Lower lobe of right lung (tissue), 2 donors: ENCODE data around the gene CD19. TPM values are rescaled to one million over a fixed set of nuclear protein-coding genes. Genes with fewer than 3 reads are reported as not detected.
"Not testable (repeated sequence)": the region's sequence is repeated elsewhere in the genome, so short reads cannot be mapped to it uniquely, and the experiment has no call there.

Experiments used
- ATAC-seq, 2 donors: fragments of 200-7000 bp; cut with Tn5 transposase; one replicate each; pipeline ENCODE4 v1.9.1; 2020 to 2022; ENCODE audit warnings: mild to moderate bottlenecking in 2 of 2, moderate library complexity in 2 of 2
- DNase-seq: peaks from one replicate; pipeline ENCODE4 v3.0.0-alpha.2; 2020
- H3K27ac ChIP-seq: fragments of 200-600 bp; one replicate; pipeline ENCODE4 v1.8.0; 2022
- H3K27me3 ChIP-seq: fragments of 200-600 bp; one replicate; pipeline ENCODE4 v1.8.0; 2022; ENCODE audit warnings: low read depth
- H3K36me3 ChIP-seq: fragments of 200-600 bp; one replicate; pipeline ENCODE4 v1.8.0; 2022; ENCODE audit warnings: mild to moderate bottlenecking
- H3K4me1 ChIP-seq: fragments of 200-600 bp; one replicate; pipeline ENCODE4 v1.8.0; 2022
- H3K4me3 ChIP-seq: fragments of 200-600 bp; one replicate; pipeline ENCODE4 v1.8.0; 2022; ENCODE audit warnings: mild to moderate bottlenecking
- H3K9me3 ChIP-seq: fragments of 200-600 bp; one replicate; pipeline ENCODE4 v1.8.0; 2022
- intact Hi-C: fragments of 100-400 bp; cut with DNase I; formaldehyde crosslinking; loops from one replicate; pipeline ENCODE4 v1.11.0; 2022
- total RNA-seq: library from RNA; stranded (reverse); fragmentation: NEBNext Ultra II Directional; extraction: Animal tissue kit (Norgen Biotek cat#: 25700); gene quantifications from one replicate; pipeline ENCODE4 v1.2.1, GENCODE V29; 2021
- TF ChIP-seq, protein P1 (sequence below): fragments of 200-600 bp; IDR thresholded peaks from one replicate; pipeline ENCODE4 v1.8.0; 2022; ENCODE audit warnings: antibody characterized with exemption, mild to moderate bottlenecking
- donor health status: DM: no; HTN: yes; CAD: no; lungs with severe emphysema.

Gene CD19
- total RNA-seq, 1 donor from 2014 or later: 0.21 TPM

DNA sequence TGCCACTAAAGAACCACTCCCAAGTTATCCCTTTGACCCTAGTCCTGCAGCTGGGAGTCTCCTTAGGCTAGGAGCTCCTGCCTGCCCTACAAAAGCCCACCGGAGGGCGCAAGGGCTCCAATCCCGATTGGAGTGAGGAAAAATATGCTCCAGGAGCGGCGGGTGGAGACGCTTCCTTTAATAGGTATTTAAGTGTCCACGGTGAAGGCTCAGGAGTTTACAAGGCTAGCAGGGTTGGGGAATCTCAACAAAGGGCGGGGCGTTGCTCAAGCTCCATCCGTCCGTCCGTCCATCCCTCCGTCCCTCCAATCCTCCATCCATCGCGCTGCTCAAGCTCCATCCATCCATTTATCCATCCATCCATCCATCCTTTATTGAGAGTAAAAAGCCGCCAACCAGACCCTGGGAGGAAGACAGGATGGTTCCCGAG is 42.3 kb downstream of the CD19 start:
- Histone ChIP-seq H3K4me3 (peak overlapping the region; percentile 96), H3K4me1 (peaks cover 33% of the 10 kb centered on the region), H3K27ac (peak overlapping the region; percentile 85), H3K36me3 (peaks cover 13% of the 10 kb centered on the region), H3K27me3 (no peaks in the 10 kb centered on the region), H3K9me3 (no peaks in the 10 kb centered on the region)
- TF ChIP-seq, protein P1, sequence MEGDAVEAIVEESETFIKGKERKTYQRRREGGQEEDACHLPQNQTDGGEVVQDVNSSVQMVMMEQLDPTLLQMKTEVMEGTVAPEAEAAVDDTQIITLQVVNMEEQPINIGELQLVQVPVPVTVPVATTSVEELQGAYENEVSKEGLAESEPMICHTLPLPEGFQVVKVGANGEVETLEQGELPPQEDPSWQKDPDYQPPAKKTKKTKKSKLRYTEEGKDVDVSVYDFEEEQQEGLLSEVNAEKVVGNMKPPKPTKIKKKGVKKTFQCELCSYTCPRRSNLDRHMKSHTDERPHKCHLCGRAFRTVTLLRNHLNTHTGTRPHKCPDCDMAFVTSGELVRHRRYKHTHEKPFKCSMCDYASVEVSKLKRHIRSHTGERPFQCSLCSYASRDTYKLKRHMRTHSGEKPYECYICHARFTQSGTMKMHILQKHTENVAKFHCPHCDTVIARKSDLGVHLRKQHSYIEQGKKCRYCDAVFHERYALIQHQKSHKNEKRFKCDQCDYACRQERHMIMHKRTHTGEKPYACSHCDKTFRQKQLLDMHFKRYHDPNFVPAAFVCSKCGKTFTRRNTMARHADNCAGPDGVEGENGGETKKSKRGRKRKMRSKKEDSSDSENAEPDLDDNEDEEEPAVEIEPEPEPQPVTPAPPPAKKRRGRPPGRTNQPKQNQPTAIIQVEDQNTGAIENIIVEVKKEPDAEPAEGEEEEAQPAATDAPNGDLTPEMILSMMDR: peak; percentile 57
- DNase-seq (peak; percentile 67), ATAC-seq (peak; percentile 54 to 67)
- intact Hi-C loops: no loop called here

DNA sequence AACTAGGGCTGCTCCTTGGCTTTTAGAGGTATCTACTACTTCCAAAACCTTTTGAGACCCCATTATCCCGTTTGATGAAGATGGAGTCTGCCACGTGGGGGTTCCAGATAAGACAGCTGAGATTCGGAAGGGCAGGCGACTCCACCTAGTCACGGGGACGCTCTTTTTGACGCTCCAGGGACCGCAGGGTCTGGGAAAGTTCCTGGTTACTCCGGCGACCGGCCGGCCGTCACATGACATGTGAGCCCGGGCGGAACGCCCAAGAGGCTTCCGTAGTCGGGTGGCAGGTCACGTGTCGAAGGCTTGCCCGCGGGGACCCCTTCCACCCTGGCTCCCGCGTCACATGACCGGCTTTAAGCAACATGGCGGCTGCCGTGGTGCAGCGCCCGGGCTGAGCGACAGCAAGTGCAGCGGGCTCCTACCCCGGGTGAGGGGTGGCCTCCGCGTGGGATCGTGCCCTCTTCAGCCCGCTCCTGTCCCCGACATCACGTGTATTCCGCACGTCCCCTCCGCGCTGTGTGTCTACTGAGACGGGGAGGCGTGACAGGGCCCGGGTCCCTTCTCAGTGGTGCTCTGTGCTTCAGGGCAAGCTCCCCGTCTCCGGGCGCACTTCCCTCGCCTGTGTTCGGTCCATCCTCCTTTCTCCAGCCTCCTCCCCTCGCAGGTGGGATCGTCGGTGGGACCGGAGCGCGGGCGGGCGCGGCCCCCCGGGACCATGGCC is 42.8 kb downstream of the CD19 start, which contains the start of gene SPNS1:
TSS of gene SPNS1 (plus strand) at position 342 of the 721 bp plus-strand sequence. CDS start at position 716, 374 bp downstream.
- Histone ChIP-seq H3K27me3 (no peaks in the 10 kb centered on the region), H3K4me1 (peaks cover 33% of the 10 kb centered on the region), H3K27ac (peak within 1 kb of the TSS; percentile 85), H3K4me3 (peak within 1 kb of the TSS; percentile 96), H3K36me3 (peaks cover 19% of the 10 kb centered on the region), H3K9me3 (no peaks in the 10 kb centered on the region)
- ATAC-seq: peak; percentile 97 to 98
- DNase-seq: peak; percentile 99
- intact Hi-C loops: no loop called here
- TF ChIP-seq, protein P1: no peak

DNA sequence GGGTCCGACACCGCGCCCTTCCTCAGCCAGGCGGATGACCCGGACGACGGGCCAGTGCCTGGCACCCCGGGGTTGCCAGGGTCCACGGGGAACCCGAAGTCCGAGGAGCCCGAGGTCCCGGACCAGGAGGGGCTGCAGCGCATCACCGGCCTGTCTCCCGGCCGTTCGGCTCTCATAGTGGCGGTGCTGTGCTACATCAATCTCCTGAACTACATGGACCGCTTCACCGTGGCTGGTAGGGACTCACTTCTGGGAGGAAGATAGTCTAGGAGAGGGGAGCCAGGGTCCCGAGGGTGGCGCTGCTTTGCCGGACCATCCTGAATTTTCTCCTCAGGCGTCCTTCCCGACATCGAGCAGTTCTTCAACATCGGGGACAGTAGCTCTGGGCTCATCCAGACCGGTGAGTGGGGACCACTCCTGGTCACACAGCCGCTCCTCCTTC is 43.4 kb downstream of the CD19 start:
- ATAC-seq: peak; percentile 9 to 10
- no peaks in the 10 kb centered on the region for H3K27me3 ChIP-seq
- TF ChIP-seq, protein P1: no peak
- DNase-seq: no peak
- H3K9me3 ChIP-seq: no peaks in the 10 kb centered on the region
- intact Hi-C loops: no loop called here
- peaks cover 33% of the 10 kb centered on the region for H3K4me1 ChIP-seq
- peaks cover 25% of the 10 kb centered on the region for H3K36me3 ChIP-seq
- peak overlapping the region; percentile 96 for H3K4me3 ChIP-seq
- H3K27ac ChIP-seq: peak overlapping the region; percentile 85

DNA sequence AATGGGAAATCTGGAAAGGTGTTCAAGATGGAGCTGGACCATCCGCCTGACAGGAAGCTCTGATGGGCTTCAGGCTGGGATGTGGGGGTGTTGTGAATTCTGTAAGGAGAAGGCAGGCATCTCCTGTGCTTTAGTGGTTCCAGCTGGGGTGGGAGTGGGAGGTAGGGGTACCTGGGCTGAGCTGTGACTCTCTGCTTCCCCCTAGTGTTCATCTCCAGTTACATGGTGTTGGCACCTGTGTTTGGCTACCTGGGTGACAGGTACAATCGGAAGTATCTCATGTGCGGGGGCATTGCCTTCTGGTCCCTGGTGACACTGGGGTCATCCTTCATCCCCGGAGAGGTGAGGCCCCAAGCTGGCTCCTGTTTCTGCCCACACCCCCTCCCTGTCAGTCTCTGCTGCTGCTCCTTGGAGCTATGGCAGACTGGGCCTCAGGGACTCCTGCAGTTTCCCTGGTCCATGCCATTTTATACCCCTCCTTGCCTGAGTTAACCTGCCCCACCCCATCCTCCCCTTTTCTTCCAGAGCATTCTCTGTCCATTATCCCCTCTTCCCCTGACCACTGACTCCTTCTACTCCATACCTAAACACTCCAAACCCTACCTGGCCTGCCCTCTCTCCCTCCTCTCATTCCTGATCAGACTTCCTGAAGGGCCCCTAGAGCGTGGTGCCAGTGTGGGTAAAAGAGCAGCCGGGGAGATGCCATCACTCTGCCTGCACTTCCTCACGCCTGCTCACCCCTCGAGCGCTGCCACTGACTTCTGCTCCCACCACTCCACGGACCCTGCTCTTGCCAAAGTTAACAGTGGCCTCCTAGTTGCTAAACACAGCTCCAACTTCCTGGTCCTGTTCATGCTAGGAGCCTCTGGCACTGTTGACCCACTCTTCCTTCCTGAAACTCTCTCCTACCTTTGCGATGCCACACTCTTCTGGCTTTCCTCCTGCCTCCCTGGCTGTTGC is 46.2 kb downstream of the CD19 start:
- intact Hi-C loops: no loop called here
- ATAC-seq (no peak), DNase-seq (peak; percentile 60)
- no peaks in the 10 kb centered on the region for H3K9me3 ChIP-seq
- peaks cover 33% of the 10 kb centered on the region for H3K4me1 ChIP-seq
- no peaks in the 10 kb centered on the region for H3K27me3 ChIP-seq
- H3K4me3 ChIP-seq: no peak overlapping the region
- peaks cover 53% of the 10 kb centered on the region for H3K36me3 ChIP-seq
- TF ChIP-seq, protein P1: peak; percentile 44
- H3K27ac ChIP-seq: no peak overlapping the region

DNA sequence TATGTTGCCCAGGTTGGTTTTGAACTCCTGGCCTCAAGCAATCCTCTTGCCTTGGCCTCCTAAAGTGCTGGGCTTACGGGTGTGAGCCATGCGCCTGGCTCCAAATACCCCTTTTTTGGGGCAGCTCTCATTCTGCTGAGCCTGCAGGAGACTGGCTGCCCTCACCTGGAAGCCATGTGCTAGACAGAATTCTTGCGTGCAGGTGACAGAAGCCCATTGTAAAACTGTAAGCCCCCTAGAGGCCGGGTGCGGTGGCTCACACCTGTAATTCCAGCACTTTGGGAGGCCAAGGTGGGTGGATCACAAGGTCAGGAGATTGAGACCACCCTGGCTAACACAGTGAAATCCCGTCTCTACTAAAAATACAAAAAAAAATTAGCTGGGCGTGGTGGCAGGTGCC is 48.6 kb downstream of the CD19 start:
- H3K27ac ChIP-seq, intact Hi-C loops, H3K27me3 ChIP-seq, DNase-seq, H3K4me3 ChIP-seq, H3K9me3 ChIP-seq, ATAC-seq: not testable (repeated sequence)
- H3K4me1 ChIP-seq: peaks cover 25% of the 10 kb centered on the region
- H3K36me3 ChIP-seq: peaks cover 71% of the 10 kb centered on the region
